GM18951 (cell line): ENCODE results near the gene ZNF723.
"Not testable (repeated sequence)": the region's sequence is repeated elsewhere in the genome, so short reads cannot be mapped to it uniquely, and the experiment has no call there.

Experiments used
- POLR2A ChIP-seq: IDR thresholded peaks from 4 replicates; pipeline ENCODE4 v1.6.1; 2011; ENCODE audit warnings: mild to moderate bottlenecking; ENCODE audit not compliant: insufficient read length, insufficient read depth; ENCODE audit errors: extremely low read depth
- in situ Hi-C: fragments of 300-500 bp; cut with MboI; formaldehyde crosslinking; loops from one replicate; pipeline ENCODE4 v1.12.0; 2022; ENCODE audit warnings: low sequenced_read_pairs, mixed read lengths, inconsistent platforms; ENCODE audit not compliant: unreplicated experiment

The ZNF723 gene

GRCh38 chr19:22832031-22832762 is at the start of gene ZNF723:
Gene ZNF723 (plus strand): TSS chr19:22832291. CDS start chr19:22832380, 89 bp downstream.
- in situ Hi-C loops = no loop called here
- TF ChIP-seq POLR2A = no peak

DNA sequence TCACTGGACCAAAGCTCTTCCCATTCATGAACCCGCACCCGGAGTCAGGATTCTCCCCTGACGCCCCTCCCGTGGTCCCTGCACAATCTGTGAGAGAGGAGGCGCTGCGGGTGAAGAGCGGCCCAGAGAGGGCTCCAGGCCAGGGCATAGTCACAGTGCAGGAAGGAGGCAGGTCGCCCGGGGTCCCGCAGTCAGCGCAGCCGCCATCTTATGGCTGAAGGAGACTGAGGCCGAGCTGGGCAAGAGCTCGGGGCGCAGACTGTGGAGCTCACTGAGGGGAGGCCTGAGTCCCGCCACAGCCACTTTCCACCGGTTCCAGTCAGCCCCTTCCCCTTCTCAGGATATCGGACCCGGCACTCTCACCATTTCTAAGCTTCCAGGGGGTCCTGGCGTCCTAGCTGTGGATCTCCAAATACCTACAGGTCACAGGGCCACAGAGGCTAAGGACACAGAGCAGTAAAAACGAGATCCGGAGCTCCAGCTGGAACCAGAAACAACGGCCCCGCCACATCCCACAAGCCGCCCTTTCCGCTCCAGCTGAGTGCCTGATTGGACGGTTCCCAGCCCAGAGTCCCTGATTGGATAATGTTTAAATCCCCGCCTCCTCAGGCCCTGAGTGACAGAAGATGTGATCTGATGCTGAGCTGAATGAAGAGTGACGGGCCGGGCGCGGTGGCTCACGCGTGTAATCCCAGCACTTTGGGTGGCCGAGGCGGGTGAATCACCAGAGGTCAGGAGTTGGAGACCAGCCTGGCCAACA is 48.3 kb upstream of the ZNF723 start, which contains the start of gene ZNF99:
ZNF99 (minus strand) TSS at position 501 of the 760 bp plus-strand sequence; CDS start at position 366, 135 bp downstream.
- no peak for TF ChIP-seq POLR2A
- in situ Hi-C loops = no loop called here

- in situ Hi-C loops = not testable (repeated sequence)
These were observed 39.2 kb upstream of the ZNF723 start for GRCh38 chr19:22792863-22793262.

- no peak for TF ChIP-seq POLR2A
- in situ Hi-C loops = no loop called here
These were observed 35.1 kb upstream of the ZNF723 start for GRCh38 chr19:22797040-22797439.

- in situ Hi-C loops = no loop called here
- TF ChIP-seq POLR2A = no peak
These were observed 25.7 kb upstream of the ZNF723 start for GRCh38 chr19:22806418-22806817.

DNA sequence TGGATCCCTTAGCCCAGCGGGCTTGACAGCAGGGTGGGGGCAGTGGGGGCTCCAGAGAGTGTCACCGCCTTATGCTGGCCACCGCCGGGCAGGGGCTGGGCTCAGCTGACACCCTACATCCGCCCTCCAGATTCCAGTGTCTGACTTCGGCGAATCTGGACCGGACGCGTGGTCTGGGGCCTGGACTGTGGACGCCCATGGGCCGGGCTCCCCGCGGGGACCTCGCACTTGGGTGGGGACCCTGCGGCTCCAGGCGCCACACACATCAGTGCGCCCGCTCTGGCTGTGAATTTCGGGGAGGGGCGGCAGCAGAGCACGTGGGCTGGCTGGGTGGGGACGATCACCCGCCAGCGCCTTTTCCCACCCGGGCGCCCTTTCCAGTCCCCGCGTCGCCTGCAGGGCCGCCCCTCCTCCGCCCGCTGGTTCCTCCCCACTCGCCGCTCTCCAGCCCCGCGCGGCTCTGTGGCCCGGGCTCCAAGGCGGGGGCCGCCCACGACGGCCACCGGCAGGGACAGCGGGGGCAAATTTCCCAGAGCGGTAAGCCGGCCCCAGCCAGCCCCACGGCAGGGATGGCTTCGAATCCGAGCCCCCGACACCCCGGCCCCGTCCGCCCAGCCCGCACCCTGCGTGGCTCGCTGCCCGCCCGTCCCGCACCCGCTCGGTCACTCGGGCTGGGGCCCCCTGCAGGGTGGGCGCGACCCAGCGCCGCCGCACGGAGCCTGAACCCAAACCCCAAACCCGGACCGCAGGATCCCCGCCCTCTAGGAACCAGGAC is 24.8 kb upstream of the ZNF723 start:
- in situ Hi-C loops = no loop called here
- no peak for TF ChIP-seq POLR2A

- in situ Hi-C loops = no loop called here
- no peak for TF ChIP-seq POLR2A
These were observed 18.0 kb upstream of the ZNF723 start for GRCh38 chr19:22814124-22814523.

DNA sequence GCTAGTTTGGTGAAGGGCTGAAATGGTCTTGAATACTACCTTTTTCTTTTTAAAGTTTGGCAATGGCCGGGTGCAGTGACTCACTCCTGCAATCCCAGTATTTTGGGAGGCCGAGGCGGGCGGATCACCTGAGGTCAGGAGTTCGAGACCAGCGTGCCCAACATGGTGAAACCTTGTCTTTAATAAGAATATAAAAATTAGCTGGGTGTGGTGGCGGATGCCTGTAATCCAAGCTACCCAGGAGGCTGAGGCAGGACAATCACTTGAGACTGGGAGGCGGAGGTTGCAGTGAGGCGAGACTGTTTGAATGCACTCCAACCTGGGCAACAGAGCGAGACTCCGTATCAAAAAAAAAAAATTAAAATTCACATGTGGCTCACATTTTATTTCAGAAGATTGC is 880 bp upstream of the ZNF723 start:
- in situ Hi-C loops = no loop called here
- TF ChIP-seq POLR2A = no peak

DNA sequence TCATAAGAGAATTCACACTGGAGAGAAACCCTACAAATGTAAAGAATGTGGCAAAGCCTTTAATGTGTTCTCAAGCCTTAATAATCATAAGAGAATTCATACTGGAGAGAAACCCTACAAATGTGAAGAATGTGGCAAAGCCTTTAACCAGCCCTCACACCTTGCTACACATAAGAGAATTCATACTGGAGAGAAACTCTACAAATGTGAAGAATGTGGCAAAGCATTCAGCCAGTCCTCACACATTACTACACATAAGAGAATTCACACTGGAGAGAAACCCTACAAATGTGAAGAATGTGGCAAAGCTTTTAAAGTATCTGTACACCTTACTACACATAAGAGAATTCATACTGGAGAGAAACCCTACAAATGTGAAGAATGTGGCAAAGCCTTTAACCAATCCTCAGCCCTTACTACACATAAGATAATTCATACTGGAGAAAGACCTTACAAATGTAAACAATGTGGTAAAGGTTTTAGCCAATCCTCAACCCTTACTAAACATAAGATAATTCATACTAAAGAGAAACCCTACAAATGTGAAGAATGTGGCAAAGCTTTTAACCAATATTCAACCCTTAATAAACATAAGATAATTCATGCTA is 25.7 kb downstream of the ZNF723 start:
- in situ Hi-C loops = not testable (repeated sequence)

GRCh38 chr19:22882797-22883196 is 50.7 kb downstream of the ZNF723 start:
- TF ChIP-seq POLR2A = no peak
- in situ Hi-C loops = no loop called here

DNA sequence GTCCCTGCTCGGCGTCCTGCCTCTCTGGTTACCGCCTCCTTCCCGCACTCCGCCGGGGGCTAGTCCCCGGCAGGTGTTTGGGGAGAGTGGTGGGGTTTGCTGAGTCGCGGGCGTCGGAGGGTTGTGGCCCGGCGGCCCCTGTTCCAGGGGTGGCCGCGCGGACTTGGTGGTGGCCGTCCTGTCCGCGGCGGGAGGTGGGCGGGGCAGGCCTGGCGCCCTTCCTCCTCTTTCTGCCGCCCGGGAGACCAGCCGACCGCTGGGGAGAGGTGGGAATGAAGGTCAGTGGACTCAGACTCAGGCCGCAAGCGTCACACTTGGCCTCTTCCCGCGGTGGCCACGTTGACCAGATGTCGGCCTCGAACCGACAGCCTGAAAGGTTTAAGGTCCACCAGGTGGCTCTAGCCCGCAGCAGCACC is 61.8 kb downstream of the ZNF723 start:
- no peak for TF ChIP-seq POLR2A
- in situ Hi-C loops = no loop called here

DNA sequence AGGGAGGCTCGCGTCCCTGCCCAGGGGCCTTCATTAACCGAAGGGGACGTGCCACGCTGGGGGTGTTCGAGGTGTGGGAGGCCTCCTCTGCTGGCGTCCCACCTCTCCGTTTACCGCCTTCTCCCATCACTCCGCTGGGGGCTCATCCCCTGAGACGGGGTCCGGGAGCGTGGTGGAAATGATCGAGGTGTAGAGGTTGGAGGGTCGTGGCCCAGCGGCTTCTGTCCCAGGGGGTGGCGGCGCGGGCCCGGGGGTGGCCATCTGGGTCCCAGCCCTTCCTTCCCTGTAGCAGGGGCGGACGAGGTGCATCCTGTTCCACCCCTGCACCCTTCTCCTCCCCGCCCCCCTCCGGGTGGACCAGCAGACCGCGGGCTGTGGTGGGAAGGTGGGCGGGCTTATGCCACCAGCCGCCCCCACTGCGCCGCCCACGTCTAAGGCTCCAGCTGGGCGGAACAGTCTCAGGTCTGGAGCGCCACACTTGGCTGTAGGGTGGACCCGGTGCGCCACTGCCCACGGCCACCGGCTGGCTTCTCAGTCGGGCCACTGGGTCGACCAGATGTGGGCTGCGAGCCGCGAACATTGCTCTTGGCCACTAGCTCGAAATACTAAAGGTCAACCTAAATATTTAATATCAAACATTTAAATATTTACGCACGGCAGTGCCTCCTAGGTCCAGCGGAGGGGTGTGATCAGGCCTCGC is 69.5 kb downstream of the ZNF723 start:
- in situ Hi-C loops = no loop called here
- no peak for TF ChIP-seq POLR2A
